ENCODE data around the gene CFAP99. TPM values are rescaled to one million over a fixed set of nuclear protein-coding genes. Genes with fewer than 3 reads are reported as not detected.

CFAP99 gene
- 0.32 and 1.3 TPM in 2 replicates for polyA plus RNA-seq

GRCh38 chr4:2418650-2419571, at the start of gene CFAP99:
CFAP99 (plus strand) TSS chr4:2418955.

GRCh38 chr4:2417765-2418649, 748 bp upstream of the CFAP99 start, which contains the start of gene ZFYVE28:
ZFYVE28 (minus strand) TSS chr4:2418645; CDS start chr4:2418323, 322 bp downstream.

GRCh38 chr4:2468456-2469191, 49.9 kb downstream of the CFAP99 start, which contains the start of gene RNF4:
RNF4 (plus strand) TSS chr4:2469106; CDS start chr4:2490494, 21,388 bp downstream.

Other genes with a start within 250 kb of the CFAP99 start
- 4.7 and 6.1 TPM in 2 replicates for gene HAUS3, start 176.8 kb upstream of the CFAP99 start, polyA plus RNA-seq
- gene POLN, start 176.8 kb upstream of the CFAP99 start, polyA plus RNA-seq: 2.8 and 9.1 TPM in 2 replicates
- 0.17 and 0.34 TPM in 2 replicates for gene MXD4, start 156.8 kb upstream of the CFAP99 start, polyA plus RNA-seq
- 7.0 and 11.5 TPM in 2 replicates for gene ZFYVE28, start 310 bp upstream of the CFAP99 start, polyA plus RNA-seq
- gene RNF4, start 50.2 kb downstream of the CFAP99 start, polyA plus RNA-seq: 22.7 and 39.4 TPM in 2 replicates
- 1.9 and 2.8 TPM in 2 replicates for gene FAM193A, start 117.7 kb downstream of the CFAP99 start, polyA plus RNA-seq

Measured in Purkinje cell (primary cell).